Ureter (tissue), 1 donor: ENCODE measurements around the gene KRTAP10-8. TPM values are rescaled to one million over a fixed set of nuclear protein-coding genes. Genes with fewer than 3 reads are reported as not detected.

ENCODE experiments used
- total RNA-seq: library from RNA; stranded (reverse); gene quantifications from one replicate; pipeline ENCODE4 v1.2.4, GENCODE V29; 2023
- donor health status: DM: yes; HTN: yes; CAD: no.

The KRTAP10-8 gene
- total RNA-seq, 1 donor from 2014 or later = not detected

Other genes starting within 250 kb of the KRTAP10-8 start
- gene LRRC3, start 156.6 kb upstream of the KRTAP10-8 start, total RNA-seq = 3.8 TPM
- gene KRTAP10-1, start 71.9 kb upstream of the KRTAP10-8 start, total RNA-seq = not detected
- gene KRTAP10-2, start 60.6 kb upstream of the KRTAP10-8 start, total RNA-seq = not detected
- not detected for gene KRTAP10-3, start 53.3 kb upstream of the KRTAP10-8 start, total RNA-seq
- not detected for gene KRTAP10-4, start 38.4 kb upstream of the KRTAP10-8 start, total RNA-seq
- not detected for gene KRTAP10-5, start 31.5 kb upstream of the KRTAP10-8 start, total RNA-seq
- gene KRTAP10-6, start 19.6 kb upstream of the KRTAP10-8 start, total RNA-seq = not detected
- gene KRTAP10-7, start 11.5 kb upstream of the KRTAP10-8 start, total RNA-seq = not detected
- not detected for gene KRTAP10-9, start 15.0 kb downstream of the KRTAP10-8 start, total RNA-seq
- gene KRTAP10-10, start 25.3 kb downstream of the KRTAP10-8 start, total RNA-seq = not detected
- not detected for gene KRTAP10-11, start 34.3 kb downstream of the KRTAP10-8 start, total RNA-seq
- gene KRTAP12-4, start 42.6 kb downstream of the KRTAP10-8 start, total RNA-seq = not detected
- not detected for gene KRTAP12-3, start 45.9 kb downstream of the KRTAP10-8 start, total RNA-seq
- not detected for gene KRTAP12-2, start 54.8 kb downstream of the KRTAP10-8 start, total RNA-seq
- not detected for gene KRTAP12-1, start 70.1 kb downstream of the KRTAP10-8 start, total RNA-seq
- not detected for gene KRTAP10-12, start 85.1 kb downstream of the KRTAP10-8 start, total RNA-seq
- 0.10 TPM for gene TSPEAR, start 99.5 kb downstream of the KRTAP10-8 start, total RNA-seq
- 126 TPM for gene UBE2G2, start 189.7 kb downstream of the KRTAP10-8 start, total RNA-seq
- gene SUMO3, start 206.0 kb downstream of the KRTAP10-8 start, total RNA-seq = 73.4 TPM